OCI-LY3 (cell line): Measurements from ENCODE around the gene PTPRN2.

Experiments used
- CTCF ChIP-seq: fragments of 200-600, 300-600 bp; sonication (generic); IDR thresholded peaks from 2 replicates; pipeline ENCODE4 v1.5.1; 2014; ENCODE audit warnings: antibody characterized with exemption, low read length, low read depth
- EZH2phosphoT487 ChIP-seq: fragments of 200-600 bp; shearing (Covaris generic); IDR thresholded peaks from 2 replicates; pipeline ENCODE4 v1.6.1; 2018; ENCODE audit warnings: antibody characterized with exemption, mixed run types, low read depth

- TF ChIP-seq CTCF = no peak
- no peak for TF ChIP-seq EZH2phosphoT487
Measured at GRCh38 chr7:158618745-158619140, 31.1 kb upstream of the PTPRN2 start.
